ENCODE results near the gene CISD2. TPM values are rescaled to one million over a fixed set of nuclear protein-coding genes. Genes with fewer than 3 reads are reported as not detected.
A peak's percentile ranks its signal among the peaks of the same experiment; 100 is the strongest.
"Not testable (repeated sequence)": the region's sequence is repeated elsewhere in the genome, so short reads cannot be mapped to it uniquely, and the experiment has no call there.

Gene CISD2
- 10 to 100 TPM; 18.3 to 22.1 (median 20.5) TPM for total RNA-seq
- 20.1 TPM for polyA plus RNA-seq
- long read RNA-seq, donor 1, full-length matches to known transcripts, result 62 of 65 reads
- long read RNA-seq, donor 1, partial matches to known transcripts, result 0 of 65 reads
- long read RNA-seq, donor 1, other reads (novel, unspliced or antisense), result 3 of 65 reads
- long read RNA-seq, donor 2, full-length matches to known transcripts, result 29 of 29 reads
- long read RNA-seq, donor 2, partial matches to known transcripts, result 0 of 29 reads
- long read RNA-seq, donor 2, other reads (novel, unspliced or antisense), result 0 of 29 reads
- long read RNA-seq, donor 3, full-length matches to known transcripts, result 112 of 116 reads
- long read RNA-seq, donor 3, partial matches to known transcripts, result 2 of 116 reads
- long read RNA-seq, donor 3, other reads (novel, unspliced or antisense), result 2 of 116 reads
- long read RNA-seq, donor 4, full-length matches to known transcripts, result 33 of 36 reads
- long read RNA-seq, donor 4, partial matches to known transcripts, result 1 of 36 reads
- long read RNA-seq, donor 4, other reads (novel, unspliced or antisense), result 2 of 36 reads

- Histone ChIP-seq H3K27ac (ENCODE audit: low read length) (peak within 1 kb of the TSS; percentile 95), H3K9me3 (ENCODE audit: control insufficient read depth, low read length) (no peaks in the 10 kb centered on the region), H3K27me3 (ENCODE audit: control insufficient read depth, insufficient read depth) (no peaks in the 10 kb centered on the region), H3K4me1 (ENCODE audit: control insufficient read depth, insufficient read depth, low read length) (no peaks in the 10 kb centered on the region), H3K4me3 (ENCODE audit: low read length) (peak within 1 kb of the TSS; percentile 68)
- ATAC-seq, result peak; percentile 99
- DNase-seq, result peak; percentile 94 to 98 (median 97)
- under 1% methylated on average over 71 of the region's 71 CpGs for WGBS
- intact Hi-C loops (cut with DNase I), result loop anchor here in 1 of 4 donors (2.0 kb wide), 1 partner anchor 42 kb away; the partner anchor contains the start of gene UBE2D3
These were observed at the start of gene CISD2 for GRCh38 chr4:102868781-102869568. Gene CISD2 (plus strand): TSS chr4:102868992. CDS start chr4:102869085, 93 bp downstream.

GRCh38 chr4:102819100-102819499 is 49.7 kb upstream of the CISD2 start:
- H3K4me1 ChIP-seq (ENCODE audit: control insufficient read depth, insufficient read depth, low read length); DNase-seq; H3K27me3 ChIP-seq (ENCODE audit: control insufficient read depth, insufficient read depth); H3K9me3 ChIP-seq (ENCODE audit: control insufficient read depth, low read length); ATAC-seq; H3K27ac ChIP-seq (ENCODE audit: low read length); H3K4me3 ChIP-seq (ENCODE audit: low read length): not testable (repeated sequence)
- intact Hi-C loops (cut with DNase I), result loop anchor here in 1 of 4 donors (10.0 kb wide), 1 partner anchor 194 kb away; no protein-coding TSS in a partner anchor
- WGBS, result 89% methylated on average over 10 of the region's 10 CpGs

GRCh38 chr4:102819588-102820365 is 49.0 kb upstream of the CISD2 start:
- WGBS, result 48% methylated on average over 8 of the region's 8 CpGs
- Histone ChIP-seq H3K4me3 (ENCODE audit: low read length) (peak overlapping the region; percentile 32), H3K27ac (ENCODE audit: low read length) (no peak overlapping the region), H3K4me1 (ENCODE audit: control insufficient read depth, insufficient read depth, low read length) (peaks cover 2% of the 10 kb centered on the region), H3K9me3 (ENCODE audit: control insufficient read depth, low read length) (no peaks in the 10 kb centered on the region), H3K27me3 (ENCODE audit: control insufficient read depth, insufficient read depth) (no peaks in the 10 kb centered on the region)
- ATAC-seq, result peak in 1 of 2 donors; percentile 22
- intact Hi-C loops (cut with DNase I), result loop anchor here in 1 of 4 donors (10.0 kb wide), 1 partner anchor 195 kb away; no protein-coding TSS in a partner anchor
- DNase-seq, result no peak

GRCh38 chr4:102823464-102823863 is 45.3 kb upstream of the CISD2 start:
- Histone ChIP-seq H3K4me3 (ENCODE audit: low read length) (peak overlapping the region; percentile 45), H3K9me3 (ENCODE audit: control insufficient read depth, low read length) (no peaks in the 10 kb centered on the region), H3K4me1 (ENCODE audit: control insufficient read depth, insufficient read depth, low read length) (no peaks in the 10 kb centered on the region), H3K27ac (ENCODE audit: low read length) (no peak overlapping the region), H3K27me3 (ENCODE audit: control insufficient read depth, insufficient read depth) (no peaks in the 10 kb centered on the region)
- WGBS, result 23% methylated on average over 4 of the region's 4 CpGs
- no peak for ATAC-seq
- DNase-seq, result no peak
- intact Hi-C loops (cut with DNase I), result no loop called here

- intact Hi-C loops (cut with DNase I), result no loop called here
These were observed 44.9 kb upstream of the CISD2 start for GRCh38 chr4:102823897-102824296.

GRCh38 chr4:102824398-102824797 is 44.4 kb upstream of the CISD2 start:
- DNase-seq (no peak), ATAC-seq (no peak)
- intact Hi-C loops (cut with DNase I), result no loop called here
- H3K27ac ChIP-seq (ENCODE audit: low read length), result no peak overlapping the region
- WGBS, result 9% methylated on average over 2 of the region's 2 CpGs
- H3K27me3 ChIP-seq (ENCODE audit: control insufficient read depth, insufficient read depth), result no peaks in the 10 kb centered on the region
- H3K4me3 ChIP-seq (ENCODE audit: low read length), result peak overlapping the region; percentile 100
- H3K4me1 ChIP-seq (ENCODE audit: control insufficient read depth, insufficient read depth, low read length), result no peaks in the 10 kb centered on the region
- no peaks in the 10 kb centered on the region for H3K9me3 ChIP-seq (ENCODE audit: control insufficient read depth, low read length)

More at GRCh38 chr4:102823897-102824296, 44.9 kb upstream of the CISD2 start:
- H3K9me3 ChIP-seq (ENCODE audit: control insufficient read depth, low read length), result no peaks in the 10 kb centered on the region
- ATAC-seq, result no peak
- H3K4me1 ChIP-seq (ENCODE audit: control insufficient read depth, insufficient read depth, low read length), result no peaks in the 10 kb centered on the region
- DNase-seq, result no peak
- H3K4me3 ChIP-seq (ENCODE audit: low read length), result peak overlapping the region; percentile 45
- no peaks in the 10 kb centered on the region for H3K27me3 ChIP-seq (ENCODE audit: control insufficient read depth, insufficient read depth)
- WGBS, result 40% methylated on average over 4 of the region's 4 CpGs
- no peak overlapping the region for H3K27ac ChIP-seq (ENCODE audit: low read length)

- H3K27ac ChIP-seq (ENCODE audit: low read length), result peak overlapping the region; percentile 99
- ATAC-seq (no peak), DNase-seq (no peak)
- no peaks in the 10 kb centered on the region for H3K4me1 ChIP-seq (ENCODE audit: control insufficient read depth, insufficient read depth, low read length)
- under 1% methylated on average over 23 of the region's 23 CpGs for WGBS
- H3K27me3 ChIP-seq (ENCODE audit: control insufficient read depth, insufficient read depth), result no peaks in the 10 kb centered on the region
- no peaks in the 10 kb centered on the region for H3K9me3 ChIP-seq (ENCODE audit: control insufficient read depth, low read length)
- peak overlapping the region; percentile 100 for H3K4me3 ChIP-seq (ENCODE audit: low read length)
- intact Hi-C loops (cut with DNase I), result loop anchor here in 1 of 4 donors (2.0 kb wide), 1 partner anchor 43 kb away; the partner anchor contains the start of gene CISD2
These were observed 43.3 kb upstream of the CISD2 start for GRCh38 chr4:102825261-102826091.

GRCh38 chr4:102826105-102826889 is 42.5 kb upstream of the CISD2 start:
- ATAC-seq, result no peak
- Histone ChIP-seq H3K9me3 (ENCODE audit: control insufficient read depth, low read length) (no peaks in the 10 kb centered on the region), H3K27ac (ENCODE audit: low read length) (peak overlapping the region; percentile 99), H3K4me1 (ENCODE audit: control insufficient read depth, insufficient read depth, low read length) (no peaks in the 10 kb centered on the region), H3K4me3 (ENCODE audit: low read length) (peak overlapping the region; percentile 100), H3K27me3 (ENCODE audit: control insufficient read depth, insufficient read depth) (no peaks in the 10 kb centered on the region)
- intact Hi-C loops (cut with DNase I), result loop anchor here in 1 of 4 donors (2.0 kb wide), 1 partner anchor 43 kb away; the partner anchor contains the start of gene CISD2
- DNase-seq, result no peak
- WGBS, result under 1% methylated on average over 38 of the region's 38 CpGs

All from right cardiac atrium (tissue), 5 donors.